GM13977 (cell line): ENCODE results near the gene P3H4.

Experiments
- DNase-seq: peaks from one replicate; pipeline ENCODE4 v3.0.0; 2012; ENCODE audit warnings: low spot score
- in situ Hi-C: fragments of 300-500 bp; cut with MboI; formaldehyde crosslinking; loops from one replicate; pipeline ENCODE4 v1.12.0; 2022; ENCODE audit warnings: low sequenced_read_pairs, low pct_unique_long_range_greater_than_20kb, mixed read lengths, inconsistent platforms; ENCODE audit not compliant: unreplicated experiment
- TF ChIP-seq, protein P1 (sequence below): IDR thresholded peaks from 2 replicates; pipeline ENCODE4 v1.5.1; 2012; ENCODE audit warnings: mild to moderate bottlenecking, control low read depth; ENCODE audit not compliant: insufficient read depth; ENCODE audit errors: extremely low read depth, missing control alignments

P3H4 gene

DNA sequence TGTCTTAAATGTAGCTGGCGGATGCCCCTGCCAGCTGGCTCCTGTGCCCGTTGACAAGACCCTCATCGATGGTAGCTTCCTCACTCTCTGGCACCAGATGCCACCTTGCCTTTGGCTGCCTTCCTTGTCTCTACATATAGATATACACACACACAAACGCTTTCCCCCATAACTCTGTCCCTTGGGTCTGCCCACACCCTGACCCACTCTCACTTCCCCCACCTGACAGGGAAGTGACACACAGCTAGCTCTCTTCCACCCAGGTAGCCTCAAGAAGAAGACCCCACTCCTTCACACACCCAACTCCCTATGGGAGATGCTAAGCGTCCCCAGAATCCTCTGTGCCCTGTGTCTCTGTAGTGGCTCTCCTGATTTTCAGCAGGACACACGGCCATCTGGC lies 50.9 kb downstream of the P3H4 start:
- no peak for DNase-seq
- TF ChIP-seq, protein P1, sequence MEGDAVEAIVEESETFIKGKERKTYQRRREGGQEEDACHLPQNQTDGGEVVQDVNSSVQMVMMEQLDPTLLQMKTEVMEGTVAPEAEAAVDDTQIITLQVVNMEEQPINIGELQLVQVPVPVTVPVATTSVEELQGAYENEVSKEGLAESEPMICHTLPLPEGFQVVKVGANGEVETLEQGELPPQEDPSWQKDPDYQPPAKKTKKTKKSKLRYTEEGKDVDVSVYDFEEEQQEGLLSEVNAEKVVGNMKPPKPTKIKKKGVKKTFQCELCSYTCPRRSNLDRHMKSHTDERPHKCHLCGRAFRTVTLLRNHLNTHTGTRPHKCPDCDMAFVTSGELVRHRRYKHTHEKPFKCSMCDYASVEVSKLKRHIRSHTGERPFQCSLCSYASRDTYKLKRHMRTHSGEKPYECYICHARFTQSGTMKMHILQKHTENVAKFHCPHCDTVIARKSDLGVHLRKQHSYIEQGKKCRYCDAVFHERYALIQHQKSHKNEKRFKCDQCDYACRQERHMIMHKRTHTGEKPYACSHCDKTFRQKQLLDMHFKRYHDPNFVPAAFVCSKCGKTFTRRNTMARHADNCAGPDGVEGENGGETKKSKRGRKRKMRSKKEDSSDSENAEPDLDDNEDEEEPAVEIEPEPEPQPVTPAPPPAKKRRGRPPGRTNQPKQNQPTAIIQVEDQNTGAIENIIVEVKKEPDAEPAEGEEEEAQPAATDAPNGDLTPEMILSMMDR: no peak
- in situ Hi-C loops: no loop called here

- TF ChIP-seq, protein P1: no peak
- no peak for DNase-seq
- in situ Hi-C loops: no loop called here
Measured at GRCh38 chr17:41758601-41759000, 53.1 kb downstream of the P3H4 start.

DNA sequence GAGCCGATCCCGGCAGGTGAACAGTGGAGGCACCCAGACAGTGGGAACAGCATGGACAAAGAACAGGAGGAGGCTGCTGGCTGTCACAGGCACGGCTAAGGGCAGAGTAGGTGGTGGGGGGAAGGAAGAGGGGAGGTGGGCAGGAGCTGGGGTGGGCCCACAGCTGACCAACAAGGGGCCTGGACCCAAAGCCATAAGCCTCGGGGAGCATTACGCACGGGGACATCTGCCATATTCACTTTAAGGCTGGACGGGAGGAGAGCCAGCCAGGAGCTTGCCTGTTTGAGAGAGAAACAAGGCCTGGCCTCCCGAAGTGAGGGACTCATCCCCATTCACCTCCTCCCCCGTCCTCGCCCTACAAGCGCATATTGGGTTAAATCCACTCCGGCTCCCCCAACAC lies 57.7 kb downstream of the P3H4 start:
- DNase-seq: no peak
- in situ Hi-C loops: no loop called here
- TF ChIP-seq, protein P1: no peak
